Endodermal cell (in vitro differentiated cells): Measurements from ENCODE around the gene TFB2M. TPM values are rescaled to one million over a fixed set of nuclear protein-coding genes. Genes with fewer than 3 reads are reported as not detected.

Experiments
- DNase-seq: peaks from one replicate; pipeline ENCODE4 v3.0.0-alpha.2; 2017
- H3K27ac ChIP-seq: 2 replicates; pipeline ENCODE4 v1.5.1; 2013; ENCODE audit warnings: mild to moderate bottlenecking, low read depth, low read length, moderate library complexity
- H3K27me3 ChIP-seq: 2 replicates; pipeline ENCODE4 v1.6.1; 2013; ENCODE audit warnings: mild to moderate bottlenecking, low read length, moderate library complexity; ENCODE audit not compliant: insufficient read depth, control insufficient read depth, poor library complexity, severe bottlenecking
- H3K36me3 ChIP-seq: 2 replicates; pipeline ENCODE4 v1.7.0; 2013; ENCODE audit warnings: mild to moderate bottlenecking, low read length, moderate library complexity; ENCODE audit not compliant: control insufficient read depth, insufficient read depth
- H3K4me1 ChIP-seq: one replicate; pipeline ENCODE4 v1.7.0; 2013; ENCODE audit warnings: low read length; ENCODE audit not compliant: control insufficient read depth, insufficient read depth
- H3K4me3 ChIP-seq: 2 replicates; pipeline ENCODE4 v1.5.1; 2013; ENCODE audit warnings: mild to moderate bottlenecking, low read length, moderate library complexity
- H3K9ac ChIP-seq: 2 replicates; pipeline ENCODE4 v1.6.1; 2013; ENCODE audit warnings: mild to moderate bottlenecking, low read length, moderate library complexity; ENCODE audit not compliant: poor library complexity, severe bottlenecking; ENCODE audit errors: extremely low read depth
- H3K9me3 ChIP-seq: 2 replicates; pipeline ENCODE4 v1.6.1; 2013; ENCODE audit warnings: mild to moderate bottlenecking, low read length, moderate library complexity; ENCODE audit not compliant: control insufficient read depth
- H3K27ac Mint-ChIP-seq: 2 replicates; pipeline ENCODE4 v1.8.0; 2020; ENCODE audit warnings: mixed read lengths
- H3K27me3 Mint-ChIP-seq: 2 replicates; pipeline ENCODE4 v1.8.0; 2021; ENCODE audit warnings: mild to moderate bottlenecking, mixed read lengths; ENCODE audit not compliant: insufficient read depth
- H3K36me3 Mint-ChIP-seq: 2 replicates; pipeline ENCODE4 v1.8.0; 2020; ENCODE audit warnings: low read depth, mixed read lengths
- H3K4me1 Mint-ChIP-seq: 2 replicates; pipeline ENCODE4 v1.8.0; 2020; ENCODE audit warnings: mixed read lengths
- H3K4me3 Mint-ChIP-seq: 2 replicates; pipeline ENCODE4 v1.8.0; 2020; ENCODE audit warnings: mild to moderate bottlenecking, moderate library complexity, mixed read lengths
- H3K9me3 Mint-ChIP-seq: 2 replicates; pipeline ENCODE4 v1.8.0; 2020; ENCODE audit warnings: mild to moderate bottlenecking, mixed read lengths
- CTCF ChIP-seq: fragments of 200-600 bp; sonication (generic); conservative IDR thresholded peaks from 2 replicates; pipeline ENCODE4 v1.5.0; 2021; ENCODE audit warnings: antibody characterized with exemption, mild to moderate bottlenecking
- WGBS, 2 experiments: methylation state at CpG; one replicate each; pipeline versions ENCODE4 v1.1.5 to v1.1.7; 2013; ENCODE audit warnings: missing lambda C conversion rate in 2 of 2, mixed read lengths in 1 of 2; ENCODE audit not compliant: insufficient coverage in 1 of 2, insufficient read length in 1 of 2; 5-methylcytosine and 5-hydroxymethylcytosine counted together
- long read RNA-seq, 4 experiments: library from polyadenylated mRNA in 2 of 4; library from RNA in 1 of 4; library from capped mRNA in 1 of 4; stranded (forward) in 3 of 4; unstranded in 1 of 4; transcript quantifications; one replicate each; pipeline ENCODE4 v2.0.0, GENCODE V29; 2020 to 2021; ENCODE audit warnings: inconsistent platforms in 1 of 4
- polyA plus RNA-seq, 2 experiments: library from polyadenylated mRNA; stranded (reverse); fragments of 50-300 nt; gene quantifications; one replicate each; pipeline ENCODE4 v1.2.3, GENCODE V29; 2013
- total RNA-seq, 2 donors: library from RNA; stranded (reverse); fragmentation: NEBNext Ultra II Directional in 1 of 2; extraction: Animal tissue kit (Norgen Biotek cat#: 25700) in 1 of 2; gene quantifications; 2 replicates in 1 of 2; 3 replicates in 1 of 2; pipeline ENCODE4 v1.2.1, GENCODE V29; 2021

The TFB2M gene, protein sequence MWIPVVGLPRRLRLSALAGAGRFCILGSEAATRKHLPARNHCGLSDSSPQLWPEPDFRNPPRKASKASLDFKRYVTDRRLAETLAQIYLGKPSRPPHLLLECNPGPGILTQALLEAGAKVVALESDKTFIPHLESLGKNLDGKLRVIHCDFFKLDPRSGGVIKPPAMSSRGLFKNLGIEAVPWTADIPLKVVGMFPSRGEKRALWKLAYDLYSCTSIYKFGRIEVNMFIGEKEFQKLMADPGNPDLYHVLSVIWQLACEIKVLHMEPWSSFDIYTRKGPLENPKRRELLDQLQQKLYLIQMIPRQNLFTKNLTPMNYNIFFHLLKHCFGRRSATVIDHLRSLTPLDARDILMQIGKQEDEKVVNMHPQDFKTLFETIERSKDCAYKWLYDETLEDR
- 10 to 100 TPM; 13.2 to 13.7 TPM for total RNA-seq
- 14.2 TPM for polyA plus RNA-seq (2013, experiment 1 of 2)
- 14.4 TPM for polyA plus RNA-seq (2013, experiment 2 of 2)
- long read RNA-seq, experiment 1, partial matches to known transcripts: 1 of 6 reads
- long read RNA-seq, experiment 1, other reads (novel, unspliced or antisense): 1 of 6 reads
- long read RNA-seq, experiment 2, transcript TFB2M-201 (8 exons, 1,848 nt): major isoform, 15 of 17 reads
- long read RNA-seq, experiment 2, partial matches to known transcripts: 0 of 17 reads
- long read RNA-seq, experiment 2, other reads (novel, unspliced or antisense): 2 of 17 reads
- long read RNA-seq, experiment 3, transcript TFB2M-201 (8 exons, 1,848 nt): major isoform, 85 of 93 reads
- long read RNA-seq, experiment 3, partial matches to known transcripts: 0 of 93 reads
- long read RNA-seq, experiment 3, other reads (novel, unspliced or antisense): 8 of 93 reads
- long read RNA-seq, experiment 4, transcript TFB2M-201 (8 exons, 1,848 nt): major isoform, 79 of 80 reads
- long read RNA-seq, experiment 4, partial matches to known transcripts: 0 of 80 reads
- long read RNA-seq, experiment 4, other reads (novel, unspliced or antisense): 1 of 80 reads

- TF ChIP-seq CTCF: no peak
- Mint-ChIP-seq H3K4me3 (peak within 1 kb of the TSS; percentile 98), H3K9me3 (no peaks in the 10 kb centered on the region), H3K4me1 (peaks cover 18% of the 10 kb centered on the region), H3K36me3 (peaks cover 10% of the 10 kb centered on the region), H3K27me3 (no peaks in the 10 kb centered on the region), H3K27ac (peak within 1 kb of the TSS; percentile 99)
- WGBS, 2 experiments: 0% methylated on average over 16 to 61 of the region's 62 CpGs
- Histone ChIP-seq H3K27me3 (no peaks in the 10 kb centered on the region), H3K27ac (peak within 1 kb of the TSS; percentile 69), H3K4me1 (no peaks in the 10 kb centered on the region), H3K9me3 (no peaks in the 10 kb centered on the region), H3K4me3 (peak within 1 kb of the TSS; percentile 97), H3K9ac (peak within 1 kb of the TSS; percentile 90), H3K36me3 (peaks cover 16% of the 10 kb centered on the region)
- peak; percentile 99 for DNase-seq
Measured at GRCh38 chr1:246566128-246566812, at the start of gene TFB2M, which contains the start of gene CNST. Gene TFB2M, minus strand, starts transcription at chr1:246566261. Its CDS starts 123 bp downstream, at chr1:246566138. Gene CNST, plus strand, starts transcription at chr1:246566456. Its CDS starts 25,107 bp downstream, at chr1:246591563.

- Mint-ChIP-seq H3K27me3 (no peaks in the 10 kb centered on the region), H3K9me3 (no peaks in the 10 kb centered on the region), H3K4me1 (peaks cover 10% of the 10 kb centered on the region), H3K36me3 (peaks cover 2% of the 10 kb centered on the region), H3K4me3 (no peak overlapping the region), H3K27ac (no peak overlapping the region)
- WGBS, 2 experiments: 92 to 98% methylated on average over 3 to 6 of the region's 6 CpGs
- H3K27me3 ChIP-seq: no peaks in the 10 kb centered on the region
- no peaks in the 10 kb centered on the region for H3K36me3 ChIP-seq
- no peak for DNase-seq
- H3K9ac ChIP-seq: no peak overlapping the region
- no peak for TF ChIP-seq CTCF
- H3K4me1 ChIP-seq: no peaks in the 10 kb centered on the region
- no peak overlapping the region for H3K27ac ChIP-seq
- H3K9me3 ChIP-seq: no peaks in the 10 kb centered on the region
- H3K4me3 ChIP-seq: no peak overlapping the region
Measured at GRCh38 chr1:246613096-246613758, 47.2 kb upstream of the TFB2M start.
